ENCODE measurements around the gene DPP6. TPM values are rescaled to one million over a fixed set of nuclear protein-coding genes. Genes with fewer than 3 reads are reported as not detected.

DPP6 gene
- total and polyA plus RNA-seq, 9 of the 15 experiments (the other 6 are each of a cell fraction or from before 2014, with no cell fraction given), result not detected

DNA sequence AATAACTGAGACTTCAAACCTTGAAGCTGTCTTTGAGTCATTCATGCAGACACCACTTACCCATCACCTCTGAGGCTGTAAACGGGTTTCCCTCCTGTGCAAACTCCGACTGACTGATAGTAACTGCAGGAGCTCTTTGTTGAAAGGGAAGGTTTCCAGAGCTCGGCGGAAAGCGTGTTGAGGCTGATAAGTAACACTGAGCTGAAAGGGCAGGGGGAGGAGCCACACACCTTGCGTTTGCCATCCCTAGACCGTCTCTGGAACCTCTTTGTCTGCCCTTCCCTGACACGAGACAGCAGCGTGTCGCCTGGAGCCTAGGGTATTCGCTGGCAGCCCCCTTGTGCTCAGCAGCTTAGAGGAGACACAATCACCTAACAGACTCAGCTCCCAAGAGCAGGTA, 816.7 kb downstream of the DPP6 start:
- peaks cover 0 to 4% of the 10 kb centered on the region in 2 experiments; a peak in 1 of 5 replicates for H3K4me1 ChIP-seq (replicated peaks in 1 of 2; ENCODE audit: control insufficient read depth in 2 of 2, insufficient read depth in 2 of 2, low read length in 2 of 2)
- ATAC-seq (peak; percentile 77), DNase-seq (ENCODE audit: extremely low read depth in 1 of 4, low spot score in 3 of 4) (peak in 2 of 4 experiments; percentile 35 to 49), FAIRE-seq (no peak)
- H3K4me3 ChIP-seq, result no peak overlapping the region
- no peak overlapping the region for H3K27ac ChIP-seq (ENCODE audit: extremely low read depth, low read depth, low read length)
- H3K9me3 ChIP-seq (replicated peaks; ENCODE audit: control insufficient read depth, insufficient read depth, low read depth, low read length), result no peaks in the 10 kb centered on the region
- in situ Hi-C loops (cut with MboI), result no loop called here
- H3K9ac ChIP-seq (ENCODE audit: insufficient read depth in 1 of 2, low read depth in 2 of 2, low read length in 2 of 2), result no peak overlapping the region
- peaks cover 60 to 87% of the 10 kb centered on the region in 2 experiments for H3K27me3 ChIP-seq (ENCODE audit: control insufficient read depth in 2 of 2, insufficient read depth in 2 of 2, low read length in 2 of 2)
- CTCF ChIA-PET (ENCODE audit: low intra/inter-chr PET ratio), result no interaction called here
- POLR2A ChIA-PET, result interaction anchor here (0.8 kb wide), 1 partner anchor 10 kb away, joined by 3 read pairs; no protein-coding TSS in a partner anchor
- TF ChIP-seq, protein P1, sequence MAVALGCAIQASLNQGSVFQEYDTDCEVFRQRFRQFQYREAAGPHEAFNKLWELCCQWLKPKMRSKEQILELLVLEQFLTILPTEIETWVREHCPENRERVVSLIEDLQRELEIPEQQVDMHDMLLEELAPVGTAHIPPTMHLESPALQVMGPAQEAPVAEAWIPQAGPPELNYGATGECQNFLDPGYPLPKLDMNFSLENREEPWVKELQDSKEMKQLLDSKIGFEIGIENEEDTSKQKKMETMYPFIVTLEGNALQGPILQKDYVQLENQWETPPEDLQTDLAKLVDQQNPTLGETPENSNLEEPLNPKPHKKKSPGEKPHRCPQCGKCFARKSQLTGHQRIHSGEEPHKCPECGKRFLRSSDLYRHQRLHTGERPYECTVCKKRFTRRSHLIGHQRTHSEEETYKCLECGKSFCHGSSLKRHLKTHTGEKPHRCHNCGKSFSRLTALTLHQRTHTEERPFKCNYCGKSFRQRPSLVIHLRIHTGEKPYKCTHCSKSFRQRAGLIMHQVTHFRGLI (CRISPR knock-in tag; IDR thresholded peaks at IDR 0.05), result no peak
- TF ChIP-seq KLF13 (tag; IDR thresholded peaks at IDR 0.05; ENCODE audit: borderline replicate concordance, low read depth), result no peak
- peak; percentile 28; the same call in 1 of the 2 replicates for TF ChIP-seq CBFA2T2 (conservative IDR thresholded peaks at IDR 0.05)
- peak; percentile 56 for TF ChIP-seq CBFA2T3 (IDR thresholded peaks at IDR 0.05)
- TF ChIP-seq TEAD4 (IDR thresholded peaks at IDR 0.05; ENCODE audit: low read length), result no peak
- no peak for TF ChIP-seq TEAD4 (CRISPR knock-in tag; IDR thresholded peaks at IDR 0.05; ENCODE audit: borderline replicate concordance)
- TF ChIP-seq CREBBP (IDR thresholded peaks at IDR 0.05; ENCODE audit: low read depth, low read length), result no peak
- intact Hi-C loops (cut with micrococcal nuclease), result no loop called here
- H3K79me2 ChIP-seq (ENCODE audit: control insufficient read depth, insufficient read depth, low read length), result no peaks in the 10 kb centered on the region
- no peaks in the 10 kb centered on the region for H3K9me1 ChIP-seq (ENCODE audit: control insufficient read depth, insufficient read depth, low read length)
- BruUV-seq (replicated peaks), result no TSS peak
- no peaks in the 10 kb centered on the region for H3K36me3 ChIP-seq (ENCODE audit: control insufficient read depth, insufficient read depth, low read length)
- WGBS (ENCODE audit: insufficient coverage, low coverage, missing lambda C conversion rate), result 2% methylated on average over 11 of the region's 11 CpGs
- peaks cover 18% of the 10 kb centered on the region; the same call in 1 of the 2 replicates for H4K20me1 ChIP-seq (replicated peaks; ENCODE audit: control insufficient read depth, insufficient read depth, low read length)
- H3K4me2 ChIP-seq (ENCODE audit: insufficient read depth, low read length), result no peak overlapping the region
- no peak overlapping the region for H2AFZ ChIP-seq (ENCODE audit: low read depth, low read length)
